HG02943 (cell line): Measurements from ENCODE around the gene ABCC11.
A peak's percentile ranks its signal among the peaks of the same experiment; 100 is the strongest.

Experiments
- ATAC-seq: cut with Tn5 transposase; IDR thresholded peaks from one replicate; pipeline ENCODE4 v1.9.1; 2021; ENCODE audit warnings: mild to moderate bottlenecking, low read depth, moderate library complexity; ENCODE audit not compliant: unreplicated experiment

The ABCC11 gene

GRCh38 chr16:48165961-48166578, 81.3 kb downstream of the ABCC11 start:
- no peak for ATAC-seq

- peak; percentile 74 for ATAC-seq
Measured at GRCh38 chr16:48164907-48165715, 82.2 kb downstream of the ABCC11 start.

- no peak for ATAC-seq
Measured at GRCh38 chr16:48162839-48163410, 84.4 kb downstream of the ABCC11 start.

GRCh38 chr16:48161906-48162305, 85.4 kb downstream of the ABCC11 start:
- no peak for ATAC-seq

- ATAC-seq, result no peak
Measured at GRCh38 chr16:48160575-48160974, 86.8 kb downstream of the ABCC11 start.

- no peak for ATAC-seq
Measured at GRCh38 chr16:48158296-48158695, 89.0 kb downstream of the ABCC11 start.

GRCh38 chr16:48157794-48158193, 89.5 kb downstream of the ABCC11 start:
- ATAC-seq, result no peak

GRCh38 chr16:48157302-48157701, 90.0 kb downstream of the ABCC11 start:
- ATAC-seq, result no peak

- ATAC-seq, result no peak
Measured at GRCh38 chr16:48156790-48157209, 90.5 kb downstream of the ABCC11 start.

- no peak for ATAC-seq
Measured at GRCh38 chr16:48155926-48156789, 91.2 kb downstream of the ABCC11 start, which contains the start of gene ABCC12. Gene ABCC12, minus strand, starts transcription at chr16:48155993. Its CDS starts 9,569 bp downstream, at chr16:48146424.

- no peak for ATAC-seq
Measured at GRCh38 chr16:48153774-48154173, 93.6 kb downstream of the ABCC11 start.

- ATAC-seq, result no peak
Measured at GRCh38 chr16:48152226-48152625, 95.1 kb downstream of the ABCC11 start.

GRCh38 chr16:48150707-48151106, 96.6 kb downstream of the ABCC11 start:
- ATAC-seq, result no peak

GRCh38 chr16:48146710-48147109, 100.6 kb downstream of the ABCC11 start:
- ATAC-seq, result no peak

GRCh38 chr16:48146131-48146530, 101.2 kb downstream of the ABCC11 start:
- ATAC-seq, result no peak

- no peak for ATAC-seq
Measured at GRCh38 chr16:48143812-48144368, 103.4 kb downstream of the ABCC11 start.

GRCh38 chr16:48140821-48141220, 106.5 kb downstream of the ABCC11 start:
- no peak for ATAC-seq

- no peak for ATAC-seq
Measured at GRCh38 chr16:48139517-48139916, 107.8 kb downstream of the ABCC11 start.

GRCh38 chr16:48138543-48138942, 108.8 kb downstream of the ABCC11 start:
- no peak for ATAC-seq

GRCh38 chr16:48137822-48138221, 109.5 kb downstream of the ABCC11 start:
- ATAC-seq, result no peak
